ENCODE data around the gene SLC15A4. TPM values are rescaled to one million over a fixed set of nuclear protein-coding genes. Genes with fewer than 3 reads are reported as not detected.
"Not testable (repeated sequence)": the region's sequence is repeated elsewhere in the genome, so short reads cannot be mapped to it uniquely, and the experiment has no call there.

SLC15A4 gene
- total RNA-seq, 1 donor from 2014 or later: 20.3 TPM

DNA sequence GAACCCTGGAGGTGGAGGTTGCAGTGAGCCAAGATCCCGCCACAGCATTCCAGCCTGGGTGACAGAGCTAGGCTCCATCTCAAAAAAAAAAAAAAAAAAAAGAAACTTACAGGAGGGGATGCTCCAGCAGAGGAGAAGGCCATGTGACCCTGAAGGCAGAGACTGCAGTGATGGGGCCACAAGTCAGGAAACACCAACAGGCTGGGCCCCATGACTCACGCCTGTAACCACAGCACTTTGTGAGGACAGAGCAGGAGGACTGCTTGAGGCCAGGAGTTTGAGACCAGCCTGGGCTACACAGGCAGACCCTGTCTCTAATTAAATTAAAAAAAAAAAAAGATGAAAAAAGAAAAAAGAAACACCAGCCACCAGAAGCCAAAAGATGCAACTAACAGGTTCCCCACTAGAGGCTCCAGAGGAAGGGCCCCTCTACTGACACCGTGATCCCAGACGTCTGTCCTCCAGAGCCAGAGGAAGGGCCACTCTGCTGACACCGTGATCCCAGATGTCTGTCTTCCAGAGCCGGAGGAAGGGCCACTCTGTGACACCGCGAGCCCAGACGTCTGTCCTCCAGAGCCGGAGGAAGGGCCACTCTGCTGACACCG, 20.4 kb upstream of the SLC15A4 start:
- DNase-seq (ENCODE audit: low read depth in 2 of 2): no peak

DNA sequence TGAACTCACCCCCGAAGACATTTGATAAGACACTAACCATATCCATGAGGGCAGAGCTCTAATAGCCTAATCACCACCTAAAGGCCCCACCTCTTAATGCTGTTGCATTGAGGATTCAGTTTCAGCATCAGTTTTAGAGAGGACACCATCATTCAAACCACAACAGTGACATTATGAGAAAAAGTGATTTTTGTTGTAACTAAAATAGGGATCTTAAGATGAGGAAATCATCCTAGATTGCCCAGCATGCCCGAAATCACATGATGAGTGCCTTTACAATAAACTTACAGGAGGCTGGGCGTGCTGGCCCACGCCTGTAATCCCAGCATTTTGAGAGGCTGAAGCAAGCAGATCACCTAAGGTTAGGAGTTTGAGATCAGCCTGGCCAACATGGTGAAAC, 19.8 kb upstream of the SLC15A4 start:
- DNase-seq (ENCODE audit: low read depth in 2 of 2): no peak

DNA sequence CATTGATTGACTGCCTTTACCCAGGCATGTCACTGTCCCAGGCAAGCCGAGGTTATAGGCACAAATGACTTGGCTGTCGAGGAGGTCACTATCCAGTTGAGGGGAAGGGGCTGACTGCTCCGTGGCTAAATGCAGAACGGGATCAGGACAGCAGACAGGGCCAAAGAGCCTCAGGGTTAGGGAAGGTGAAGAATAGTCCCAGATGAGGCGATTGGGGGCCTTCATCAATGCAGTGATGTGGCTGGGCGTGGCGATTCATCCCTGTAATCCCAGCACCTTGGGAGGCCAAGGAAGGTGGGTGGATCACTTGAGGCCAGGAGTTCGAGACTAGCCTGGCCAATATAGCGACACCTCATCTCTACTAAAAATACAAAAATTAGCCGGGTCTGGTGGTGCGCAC, 18.8 kb upstream of the SLC15A4 start:
- DNase-seq (ENCODE audit: low read depth in 2 of 2): no peak

DNA sequence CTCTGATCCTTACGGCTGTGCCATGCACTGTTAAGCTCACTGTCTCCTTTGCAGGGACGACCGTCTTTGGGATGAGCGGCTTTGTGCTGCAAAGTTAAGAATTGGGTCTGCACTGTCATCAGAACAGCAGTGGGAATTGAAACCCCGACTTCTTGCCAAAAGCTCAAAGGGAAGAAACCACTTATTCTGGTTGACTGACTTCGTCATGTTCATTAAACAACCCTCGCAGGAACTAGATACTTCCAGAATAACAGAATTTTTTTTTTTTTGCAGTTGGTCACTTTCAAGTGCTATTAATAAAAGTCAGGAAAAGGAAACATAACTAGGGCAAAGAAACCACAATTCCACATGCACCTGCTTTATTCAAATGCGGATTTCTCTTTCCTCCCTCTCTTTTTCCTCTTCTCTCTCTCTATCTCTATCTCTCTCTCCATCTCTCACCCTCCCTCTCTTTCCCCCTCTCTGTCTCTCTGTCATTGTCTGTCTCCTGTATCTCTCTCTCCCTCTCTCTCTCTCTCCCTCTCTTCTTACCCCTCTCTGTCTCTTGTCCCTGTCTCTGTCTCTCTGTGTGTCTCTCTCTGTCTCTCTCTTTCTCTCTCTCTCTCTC, 17.2 kb upstream of the SLC15A4 start:
- DNase-seq (ENCODE audit: low read depth in 2 of 2): no peak

DNA sequence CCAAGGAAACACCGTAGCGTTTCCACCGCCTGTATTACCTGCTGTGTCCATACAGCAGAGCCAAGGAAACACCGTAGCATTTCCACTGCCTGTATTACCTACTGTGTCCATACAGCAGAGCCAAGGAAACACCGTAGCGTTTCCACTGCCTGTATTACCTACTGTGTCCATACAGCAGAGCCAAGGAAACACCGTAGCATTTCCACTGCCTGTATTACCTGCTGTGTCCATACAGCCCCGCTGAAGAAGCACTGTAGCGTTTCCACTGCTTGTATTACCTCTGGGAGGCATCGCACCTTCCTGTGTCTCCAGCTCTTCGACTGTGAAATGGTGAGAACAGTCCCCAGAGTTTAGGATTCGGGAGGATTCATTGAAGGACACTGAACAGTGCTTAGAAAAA, 16.1 kb upstream of the SLC15A4 start:
- DNase-seq (ENCODE audit: low read depth in 2 of 2): not testable (repeated sequence)

DNA sequence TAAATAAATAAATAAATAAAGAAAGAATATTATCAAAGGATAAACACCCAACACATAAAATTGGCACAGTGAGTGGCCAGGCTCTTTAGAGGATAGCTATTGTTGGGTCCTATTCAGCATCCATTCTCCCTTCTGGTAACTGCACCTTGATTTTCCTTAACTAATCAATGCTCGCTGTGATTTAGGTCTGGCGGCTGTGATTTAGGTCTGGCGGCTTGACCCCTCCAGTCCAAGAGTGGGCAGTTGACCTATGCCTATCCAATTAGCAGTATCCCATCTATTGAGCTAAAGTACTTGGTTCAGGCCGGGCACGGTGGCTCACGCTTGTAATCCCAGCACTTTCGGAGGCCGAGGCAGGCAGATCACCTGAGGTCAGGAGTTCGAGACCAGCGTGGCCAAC, 9.7 kb upstream of the SLC15A4 start:
- no peak for DNase-seq (ENCODE audit: low read depth in 2 of 2)

DNA sequence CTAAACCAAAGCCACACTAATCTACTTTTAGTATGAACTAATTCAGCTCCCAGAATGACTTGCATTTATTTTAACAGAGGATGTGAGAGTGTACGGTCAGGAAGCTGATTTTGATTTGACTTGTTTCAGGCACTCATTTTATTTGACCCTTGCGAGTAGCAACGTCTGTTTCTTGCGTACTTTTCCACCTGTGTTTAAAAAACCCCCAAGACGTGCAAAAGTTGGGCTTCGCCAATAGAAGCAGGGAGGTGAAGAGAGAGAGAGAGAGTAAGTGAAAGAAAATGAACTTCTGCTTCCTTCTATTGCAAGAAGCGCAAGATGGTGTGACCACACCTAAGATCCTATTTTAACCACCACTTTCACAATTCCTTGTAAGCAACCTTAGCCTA, 6.7 kb upstream of the SLC15A4 start:
- no peak for DNase-seq (ENCODE audit: low read depth in 2 of 2)

DNA sequence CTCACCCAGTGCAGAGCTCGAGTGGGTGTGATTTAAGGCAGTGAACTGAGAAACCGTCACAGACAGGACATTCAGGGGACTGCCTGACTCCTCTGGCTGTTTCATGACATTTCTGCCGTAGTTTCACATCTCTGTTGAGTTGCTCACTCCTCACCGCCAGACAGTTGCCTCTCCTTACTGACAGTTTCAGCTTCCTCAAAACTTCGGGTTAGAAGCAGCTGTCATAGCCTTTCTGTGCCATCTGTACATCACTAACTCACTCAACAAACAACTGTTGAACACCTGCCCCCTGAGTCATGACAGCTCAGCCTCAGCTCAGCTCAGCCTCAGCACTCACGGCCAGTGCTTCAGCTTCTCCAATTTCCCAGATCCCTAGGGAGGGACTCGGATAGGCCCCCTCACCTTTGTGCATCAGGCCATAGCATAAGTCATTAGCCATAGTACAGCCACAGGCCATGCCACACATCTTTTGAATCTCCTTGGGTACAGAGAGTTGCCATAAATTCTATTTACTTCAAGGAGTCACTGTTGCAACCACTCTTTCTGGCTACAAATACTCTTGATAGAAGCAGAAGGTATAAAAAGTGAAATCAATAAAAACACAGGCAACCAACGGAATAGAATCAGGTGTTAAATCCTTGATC, 6.2 kb upstream of the SLC15A4 start:
- DNase-seq (ENCODE audit: low read depth in 2 of 2): no peak

DNA sequence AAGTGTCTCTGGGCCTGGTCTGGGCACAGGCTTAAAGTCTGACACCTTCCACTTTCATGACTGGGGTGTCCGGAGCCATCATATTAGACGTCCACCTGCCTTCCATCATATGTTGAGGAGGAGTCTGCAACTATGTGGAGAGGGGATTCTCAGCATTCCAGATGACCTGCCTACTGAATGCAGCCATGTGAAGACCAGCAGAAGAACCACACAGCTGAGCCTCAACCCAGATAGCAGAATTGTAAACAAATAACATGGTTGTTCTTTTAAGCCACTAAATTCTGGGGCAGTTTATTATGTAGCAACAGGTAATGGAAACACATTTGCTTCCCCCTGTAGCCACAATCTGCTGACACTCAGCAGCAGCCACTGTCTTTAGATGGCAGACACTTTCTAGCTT, 4.0 kb upstream of the SLC15A4 start:
- no peak for DNase-seq (ENCODE audit: low read depth in 2 of 2)

DNA sequence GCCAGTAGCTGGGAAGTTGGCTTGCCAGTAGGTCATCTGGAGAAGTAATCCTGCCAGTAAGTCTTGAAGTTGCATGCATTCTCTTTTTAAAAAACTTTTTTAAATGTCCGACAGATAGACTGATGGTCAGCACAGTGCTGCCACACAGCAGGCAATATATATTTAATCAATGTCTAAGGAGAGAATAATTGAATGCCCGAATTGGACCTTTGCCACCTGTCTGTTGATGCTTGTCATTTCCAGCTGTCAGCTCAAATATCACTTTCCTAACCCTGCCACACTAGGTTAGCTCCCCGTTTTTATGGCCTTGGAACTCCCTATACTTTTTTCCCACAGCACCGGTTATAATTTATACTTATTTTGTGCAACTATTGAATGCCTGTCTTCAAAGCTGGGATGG, 2.1 kb upstream of the SLC15A4 start:
- DNase-seq (ENCODE audit: low read depth in 2 of 2): no peak

DNA sequence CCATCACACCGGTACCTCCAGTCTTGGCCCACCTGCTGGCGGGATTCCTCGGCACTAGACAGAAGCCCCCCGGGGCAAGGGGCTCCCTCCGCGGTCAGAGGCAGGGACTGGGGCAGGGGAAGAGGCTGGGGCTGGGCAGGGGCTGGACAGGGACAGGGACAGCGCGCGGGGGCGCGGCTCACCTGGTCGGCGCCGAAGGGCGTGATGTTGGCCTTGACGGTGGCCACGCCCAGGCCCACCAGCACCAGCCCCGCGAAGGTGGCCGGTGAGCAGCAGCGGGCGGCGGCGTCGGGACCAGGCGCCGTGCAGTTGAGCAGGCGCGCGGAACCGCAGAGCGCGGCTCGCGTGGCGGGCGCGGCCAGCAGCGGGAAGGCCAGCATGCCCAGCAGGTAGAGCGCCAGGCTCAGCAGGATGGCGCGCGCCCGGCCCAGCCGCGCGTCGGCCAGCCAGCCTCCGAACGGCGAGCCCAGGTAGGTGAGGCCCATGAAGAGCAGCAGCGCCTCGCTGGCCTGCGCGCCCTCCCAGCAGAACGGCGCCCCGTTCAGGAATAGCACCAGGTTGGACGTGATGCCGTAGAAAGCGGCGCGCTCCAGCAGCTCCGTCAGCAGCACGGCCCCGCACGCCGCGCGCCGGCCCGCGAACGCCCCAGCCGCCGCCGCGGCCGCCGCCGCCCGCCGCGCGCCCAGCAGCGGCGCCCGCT, 392 bp downstream of the SLC15A4 start:
- no peak for DNase-seq (ENCODE audit: low read depth in 2 of 2)

DNA sequence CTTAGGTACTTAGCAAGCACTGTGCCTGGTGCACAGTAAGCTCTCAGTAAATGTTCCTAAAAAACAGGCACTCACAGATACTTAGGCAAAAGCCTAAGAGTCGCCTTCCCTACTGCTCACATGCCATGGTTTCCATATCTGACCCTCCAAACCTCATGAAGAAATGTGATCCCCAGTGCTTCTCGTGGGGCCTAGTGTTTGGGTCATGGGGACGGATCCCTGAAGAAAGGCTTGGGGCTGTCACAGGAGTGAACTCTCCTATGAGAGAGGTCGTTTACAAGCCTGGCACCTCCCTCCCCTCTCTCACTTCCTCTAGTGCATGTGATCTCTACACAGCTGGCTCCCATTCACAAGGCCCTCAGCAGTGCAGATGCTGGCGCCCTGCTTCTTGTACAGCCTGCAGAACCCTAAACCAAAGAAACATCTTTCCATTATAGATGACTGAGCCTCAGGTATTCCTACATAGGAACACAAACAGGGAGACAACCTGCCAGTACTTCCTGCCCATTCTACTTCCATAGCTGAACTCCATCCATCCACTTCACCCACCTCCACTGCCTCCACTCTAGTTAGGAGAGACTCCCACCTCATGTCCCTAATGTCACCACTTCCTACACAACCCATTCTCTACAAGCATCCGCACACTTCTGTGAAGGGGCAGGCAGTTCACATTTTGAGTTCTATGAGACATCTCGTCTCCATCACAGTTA, 2.9 kb downstream of the SLC15A4 start:
- DNase-seq (ENCODE audit: low read depth in 2 of 2): no peak

DNA sequence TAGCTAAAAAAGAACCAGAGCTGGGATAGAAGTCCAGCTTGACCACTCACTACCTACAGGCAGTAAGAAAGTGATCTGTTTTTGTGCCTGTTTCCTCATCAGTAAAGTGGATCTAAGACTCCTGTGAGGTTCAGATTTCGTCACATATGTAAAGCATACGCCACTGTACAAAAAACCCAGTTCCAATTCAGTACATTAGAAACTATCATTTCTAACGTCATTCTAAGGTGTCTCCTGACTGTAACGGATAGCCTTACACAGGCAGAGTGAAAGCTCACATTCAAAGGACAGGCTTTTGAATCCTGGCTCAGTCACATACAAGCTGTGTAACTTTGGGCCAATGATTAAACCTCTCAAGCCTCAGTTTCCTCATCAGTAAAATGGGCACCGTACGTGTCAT, 3.5 kb downstream of the SLC15A4 start:
- DNase-seq (ENCODE audit: low read depth in 2 of 2): no peak

DNA sequence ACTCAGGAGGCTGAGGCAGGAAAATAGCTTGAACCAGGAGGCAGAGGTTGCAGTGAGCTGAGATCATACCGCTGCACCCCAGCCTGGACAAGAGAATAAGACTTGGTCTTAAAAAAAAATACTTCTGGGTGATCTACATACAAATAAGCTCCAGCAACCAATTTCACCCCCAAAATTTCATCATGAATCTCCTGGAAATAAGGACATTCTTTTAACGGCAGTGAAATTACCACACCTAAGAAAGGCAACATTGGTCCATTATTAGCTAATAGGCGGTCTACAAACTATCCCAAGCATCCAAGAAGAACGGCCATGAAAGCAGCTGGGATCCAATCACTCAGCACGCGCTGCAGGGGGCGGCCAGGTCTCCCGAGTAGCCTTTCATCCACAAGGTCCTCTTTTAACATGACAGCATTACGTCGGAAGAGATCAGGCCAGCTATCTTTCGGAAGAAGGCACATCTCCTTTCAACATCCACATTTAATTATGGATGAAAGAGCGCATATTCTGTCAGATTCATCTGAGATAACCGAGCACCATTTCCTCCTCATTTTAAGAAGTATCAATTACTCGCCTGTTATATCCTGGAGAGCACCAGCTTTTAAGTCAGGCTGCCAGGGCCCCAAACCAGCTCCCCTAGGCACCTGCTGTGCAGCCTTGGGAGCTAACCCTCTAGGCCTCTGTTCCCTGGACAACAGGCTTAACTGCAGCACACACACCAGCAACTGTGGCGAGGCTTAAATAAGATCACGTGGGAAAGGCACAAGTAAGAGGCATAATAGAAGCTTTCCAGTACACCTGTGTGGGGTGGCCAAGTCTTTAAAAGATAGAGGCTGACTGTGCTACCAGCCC, 4.2 kb downstream of the SLC15A4 start:
- no peak for DNase-seq (ENCODE audit: low read depth in 2 of 2)

DNA sequence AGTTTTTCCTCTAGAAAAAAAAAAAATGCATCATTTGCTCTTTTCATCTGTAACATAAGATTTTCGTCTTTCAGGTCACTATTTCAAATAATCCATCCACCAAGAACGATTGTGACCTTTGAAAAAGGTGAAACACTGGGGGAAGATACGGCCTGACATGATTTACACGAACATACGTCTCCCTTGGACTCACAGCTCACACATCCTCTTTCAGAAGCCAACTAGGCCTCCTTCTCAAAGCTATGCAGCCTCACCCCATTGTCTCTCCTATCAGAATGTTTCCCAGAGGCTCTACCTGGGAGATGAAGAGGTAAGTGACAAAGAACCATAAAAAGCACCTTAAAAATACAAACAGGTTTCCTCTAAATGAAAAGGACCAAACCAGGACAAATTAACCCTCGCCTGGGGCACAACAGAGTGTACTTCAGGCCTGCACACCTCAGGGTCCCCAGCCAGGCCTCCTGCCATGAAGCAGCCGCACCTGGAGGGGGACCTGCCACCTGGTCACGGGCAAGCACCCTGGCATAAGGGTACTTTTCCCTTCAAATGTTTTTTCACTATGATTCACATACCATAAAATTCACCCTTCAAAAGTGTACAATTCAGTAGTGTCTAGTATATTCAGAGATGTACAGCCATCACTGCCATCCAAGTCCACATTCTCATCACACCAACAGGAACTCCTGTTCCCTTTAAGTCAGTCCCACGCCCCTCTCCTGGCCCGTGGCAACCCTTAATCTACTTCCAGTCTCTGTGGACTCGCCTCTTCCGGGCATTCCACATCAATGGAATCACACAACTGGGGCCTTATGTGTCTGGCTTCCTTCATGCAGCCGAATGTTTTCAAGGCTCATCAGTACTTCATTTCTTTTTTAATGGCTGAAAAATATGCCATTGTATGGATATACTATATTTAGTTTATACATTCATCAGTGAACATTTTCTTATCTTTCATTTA, 5.4 kb downstream of the SLC15A4 start:
- peak in 1 of 2 donors; percentile 62 for DNase-seq (ENCODE audit: low read depth in 2 of 2)

DNA sequence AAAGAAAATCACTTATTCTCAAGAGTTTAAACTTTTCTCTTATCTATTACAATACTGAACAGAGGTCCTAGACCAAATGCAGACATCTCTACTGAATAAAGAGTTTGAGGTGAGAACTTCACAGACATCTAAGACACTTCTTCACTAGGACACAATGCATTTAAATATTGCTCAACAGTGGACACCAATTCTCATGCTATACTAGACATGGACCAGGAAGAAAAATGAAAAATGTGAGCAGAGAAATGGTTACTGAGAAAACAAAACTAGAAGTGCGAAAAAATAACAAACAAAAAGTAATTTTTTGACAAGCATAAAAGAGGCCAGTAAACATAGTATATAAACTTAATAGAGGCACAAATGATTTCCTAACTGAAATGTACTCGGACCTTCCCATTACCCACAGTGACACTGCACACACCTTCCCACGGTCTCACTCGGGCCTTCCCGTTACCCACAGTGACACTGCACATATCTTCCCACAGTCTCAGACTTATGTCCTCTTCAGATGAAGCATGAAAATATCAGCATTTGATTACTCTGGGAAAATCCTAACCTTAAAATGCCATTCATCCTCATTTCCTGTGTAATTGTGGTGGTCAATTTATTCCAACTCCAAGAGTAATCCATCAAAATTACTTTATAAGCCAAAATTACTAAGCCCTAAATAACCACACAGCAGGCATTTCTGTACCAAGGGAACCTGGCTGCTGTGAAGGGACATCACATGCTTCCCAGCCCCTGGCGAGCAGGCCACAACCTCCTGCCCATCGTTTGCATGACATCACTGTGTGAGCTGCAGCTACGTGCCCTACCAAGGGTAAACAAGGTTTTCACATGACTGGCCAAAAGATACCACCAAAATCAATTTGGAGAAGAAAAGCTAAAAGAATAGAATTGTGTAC, 6.4 kb downstream of the SLC15A4 start:
- DNase-seq (ENCODE audit: low read depth in 2 of 2): peak; percentile 61 to 80

DNA sequence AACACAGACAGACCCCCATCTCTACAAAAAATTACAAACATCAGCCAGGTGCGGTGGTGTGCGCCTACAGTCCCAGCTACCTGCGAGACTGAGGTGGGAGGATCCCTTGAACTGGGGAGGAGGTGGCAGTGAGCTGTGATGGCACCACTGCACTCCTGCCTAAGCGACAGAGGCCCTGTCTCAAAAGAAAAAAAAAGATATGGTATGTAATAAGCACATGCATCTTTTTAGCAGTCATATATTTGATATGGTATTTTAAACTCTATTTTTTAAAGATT, 7.2 kb downstream of the SLC15A4 start:
- no peak for DNase-seq (ENCODE audit: low read depth in 2 of 2)

DNA sequence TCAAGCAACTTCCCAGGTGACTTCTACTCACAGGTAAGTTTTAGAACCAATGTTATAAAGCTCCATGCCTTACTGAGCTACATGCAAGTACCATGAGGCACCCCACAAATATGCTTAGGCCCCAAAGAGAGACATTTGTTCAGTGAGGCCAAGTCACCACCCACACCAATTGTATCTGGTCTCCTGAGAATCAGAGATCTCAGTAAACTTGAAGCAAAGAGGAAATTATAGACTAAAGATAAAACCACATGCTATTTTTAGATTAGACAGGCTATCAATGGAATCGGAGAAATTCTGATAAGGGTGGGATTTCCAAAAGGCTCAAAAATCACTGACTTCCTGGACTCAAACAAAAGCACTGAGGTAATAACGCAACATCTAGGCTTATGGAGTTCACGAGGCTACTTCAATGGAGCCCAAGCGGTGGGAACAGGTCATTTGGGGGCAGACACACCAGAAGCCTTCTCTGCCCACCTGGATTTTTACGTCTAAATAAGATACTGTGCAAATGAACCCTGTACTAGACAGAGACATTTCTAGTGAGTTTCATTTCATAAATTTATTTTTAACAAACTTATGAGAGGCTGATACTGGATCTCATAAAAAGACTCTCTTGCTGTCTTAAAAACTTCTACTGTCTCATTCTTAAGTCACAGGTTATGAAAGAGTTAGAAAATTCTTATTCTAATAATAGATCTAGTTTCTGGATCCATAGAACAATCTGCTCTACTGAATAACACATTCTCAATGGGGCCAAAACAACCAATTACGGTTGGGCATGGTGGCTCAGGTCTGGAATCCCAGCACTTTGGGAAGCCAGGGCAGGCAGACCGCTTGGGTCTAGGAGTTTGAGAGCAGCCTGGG, 7.7 kb downstream of the SLC15A4 start:
- no peak for DNase-seq (ENCODE audit: low read depth in 2 of 2)
